NCI-H748 (cell line): ENCODE measurements around the gene COX4I1.
"Not testable (repeated sequence)": the region's sequence is repeated elsewhere in the genome, so short reads cannot be mapped to it uniquely, and the experiment has no call there.

Experiments
- DNase-seq: peaks from one replicate; lab custom pipeline; 2025; ENCODE audit not compliant: unreplicated experiment; lab: John Stamatoyannopoulos, UW

Gene COX4I1

GRCh38 chr16:85823328-85823920 is 23.9 kb downstream of the COX4I1 start:
- DNase-seq = no peak

DNA sequence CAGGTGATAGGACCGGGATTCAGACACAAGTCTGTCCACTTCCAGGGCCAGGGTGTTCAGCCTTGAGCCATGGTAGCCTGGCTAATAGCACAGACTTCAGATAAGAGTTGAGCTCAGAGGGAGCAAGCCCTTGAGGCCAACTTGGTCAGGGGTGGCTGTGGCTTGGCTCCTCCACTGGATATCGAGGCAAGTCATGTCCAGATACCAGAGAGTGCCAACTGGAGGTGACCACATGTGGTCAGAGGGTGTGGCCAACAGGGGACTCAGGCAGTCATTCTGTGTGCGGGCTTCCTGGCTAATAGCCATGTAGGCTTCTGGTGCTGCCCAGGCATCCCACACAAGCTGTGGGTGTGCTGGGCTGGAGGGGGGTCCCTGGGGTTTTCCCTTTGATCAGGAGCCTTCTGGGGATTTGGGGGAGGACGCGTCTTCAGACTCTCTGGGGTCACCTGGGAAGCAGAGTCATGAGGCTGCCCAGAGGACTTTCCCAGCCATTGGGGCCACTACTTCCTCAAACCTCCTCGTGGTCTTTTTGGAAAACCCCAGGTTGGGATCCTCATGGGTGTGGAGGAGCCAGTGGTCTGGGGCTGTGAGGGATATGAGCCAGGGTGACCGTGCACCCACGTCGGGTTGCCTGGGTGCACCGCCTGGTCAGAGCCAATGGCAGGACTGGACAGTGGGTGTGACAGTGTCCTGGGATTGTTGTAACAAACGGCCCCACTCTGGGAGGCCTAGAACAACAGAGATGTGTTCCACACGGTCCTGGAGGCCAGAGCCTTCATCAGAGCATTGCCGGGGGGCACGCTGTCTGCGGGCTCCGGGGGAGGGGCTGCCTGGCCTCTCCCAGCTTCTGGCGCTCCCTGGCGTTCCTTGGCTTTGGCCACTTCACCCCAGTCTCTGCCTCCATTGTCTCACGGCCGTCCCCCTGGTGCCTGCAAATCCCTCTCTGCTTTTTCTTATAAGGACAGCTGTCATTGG is 25.0 kb downstream of the COX4I1 start:
- DNase-seq = no peak

GRCh38 chr16:85825326-85825725 is 25.8 kb downstream of the COX4I1 start:
- no peak for DNase-seq

DNA sequence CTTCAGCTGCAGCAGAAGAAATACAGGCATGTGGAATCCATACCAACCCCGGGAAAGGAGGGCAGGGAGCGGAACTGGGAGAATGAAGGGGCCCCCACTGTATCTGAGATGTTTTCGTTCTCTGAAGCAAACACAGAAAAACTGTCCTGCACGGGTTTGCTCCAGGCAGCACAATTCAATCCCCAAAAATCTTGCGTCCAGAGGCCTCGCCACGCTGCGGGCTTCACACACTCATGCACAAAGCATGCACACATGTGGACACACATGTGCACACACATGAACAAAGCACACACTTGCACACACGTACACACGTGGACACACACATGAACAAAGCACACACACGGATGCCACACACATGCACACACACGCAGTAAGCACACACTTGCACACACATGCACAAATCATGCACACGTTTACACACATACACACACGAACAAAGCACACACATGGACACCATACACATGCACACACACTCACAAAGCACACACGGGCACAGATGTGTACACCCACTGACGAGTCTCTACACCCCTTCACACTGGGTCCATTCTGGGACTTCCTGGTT is 27.3 kb downstream of the COX4I1 start:
- no peak for DNase-seq

DNA sequence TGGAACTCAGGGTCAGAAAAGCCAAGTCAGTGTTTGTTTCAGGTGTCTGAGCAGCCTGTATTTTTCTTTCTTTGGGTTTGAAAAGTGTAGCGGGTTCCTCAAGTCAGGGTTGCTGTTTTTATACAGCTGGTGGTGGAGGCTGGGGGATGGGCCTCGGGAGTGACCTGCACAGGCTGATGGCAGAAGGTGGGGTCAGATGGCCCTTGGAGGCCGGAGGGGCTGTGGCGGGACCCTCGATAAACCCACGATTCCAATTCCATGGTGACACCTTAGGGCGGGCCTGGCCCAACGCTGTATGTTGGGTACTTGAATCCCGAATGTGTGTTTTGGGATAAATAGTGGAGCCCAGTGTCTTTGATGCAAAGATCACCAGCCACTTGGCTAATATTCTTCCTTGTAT is 28.7 kb downstream of the COX4I1 start:
- DNase-seq = no peak

DNA sequence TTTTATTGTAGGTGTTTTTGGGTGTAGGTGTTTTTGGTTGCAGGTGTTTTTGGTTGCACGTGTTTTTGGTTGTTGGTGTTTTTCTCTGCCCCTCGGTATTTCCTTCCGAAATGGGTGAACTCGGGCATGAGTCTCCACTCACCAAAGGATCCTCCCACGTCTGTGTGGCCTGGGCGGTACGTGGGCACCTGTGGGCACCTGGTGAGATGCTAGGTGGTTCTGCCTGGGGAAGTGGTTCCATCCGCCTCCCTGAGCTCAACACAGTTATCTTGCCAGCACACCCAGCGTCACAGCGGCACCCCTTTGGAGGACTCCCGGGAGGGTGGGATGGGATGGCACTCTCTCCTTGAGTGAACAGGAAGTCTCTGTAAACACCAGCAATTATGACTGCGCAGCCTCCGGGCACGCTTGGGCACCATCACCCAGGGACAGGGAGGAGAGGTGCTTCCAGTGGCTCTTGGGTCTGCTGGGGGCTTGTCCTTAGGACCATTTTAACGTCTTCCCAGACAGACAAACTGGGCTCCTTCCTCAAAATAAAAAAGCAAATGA is 29.8 kb downstream of the COX4I1 start:
- DNase-seq = no peak

- no peak for DNase-seq
These were observed 30.4 kb downstream of the COX4I1 start for GRCh38 chr16:85829751-85830445.

GRCh38 chr16:85830821-85831220 is 31.3 kb downstream of the COX4I1 start:
- no peak for DNase-seq

DNA sequence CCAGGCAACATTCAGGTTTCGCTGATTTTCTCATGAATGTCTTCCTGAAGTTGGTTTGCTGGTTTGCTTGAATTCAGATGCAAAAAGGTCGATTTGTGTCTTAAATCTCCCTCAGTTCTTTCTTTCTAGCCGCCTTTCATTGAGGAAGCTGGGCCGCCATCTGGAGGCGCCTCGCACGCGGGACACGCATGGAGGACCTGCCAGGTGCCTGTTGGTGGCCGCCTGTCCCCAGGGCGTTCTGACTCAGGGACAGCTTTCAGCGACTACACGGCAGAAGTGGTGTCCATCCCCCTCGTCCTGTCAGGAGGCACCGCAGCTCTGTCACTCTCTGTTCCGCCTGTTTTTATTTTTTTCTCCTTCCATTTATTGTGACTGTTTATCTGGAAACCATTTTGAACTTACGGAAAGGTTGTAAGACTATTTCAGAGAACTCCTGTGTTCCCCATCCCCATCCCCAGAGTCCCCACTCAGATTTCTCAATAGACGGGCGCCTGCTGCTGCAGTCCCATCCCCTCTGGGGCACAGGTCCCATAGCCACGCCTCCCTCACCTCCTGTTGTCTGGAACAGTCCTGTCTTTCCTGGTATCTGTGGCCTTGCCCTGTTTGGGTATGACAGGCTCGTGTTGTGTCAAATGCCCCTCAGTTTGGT is 33.2 kb downstream of the COX4I1 start:
- DNase-seq = no peak

DNA sequence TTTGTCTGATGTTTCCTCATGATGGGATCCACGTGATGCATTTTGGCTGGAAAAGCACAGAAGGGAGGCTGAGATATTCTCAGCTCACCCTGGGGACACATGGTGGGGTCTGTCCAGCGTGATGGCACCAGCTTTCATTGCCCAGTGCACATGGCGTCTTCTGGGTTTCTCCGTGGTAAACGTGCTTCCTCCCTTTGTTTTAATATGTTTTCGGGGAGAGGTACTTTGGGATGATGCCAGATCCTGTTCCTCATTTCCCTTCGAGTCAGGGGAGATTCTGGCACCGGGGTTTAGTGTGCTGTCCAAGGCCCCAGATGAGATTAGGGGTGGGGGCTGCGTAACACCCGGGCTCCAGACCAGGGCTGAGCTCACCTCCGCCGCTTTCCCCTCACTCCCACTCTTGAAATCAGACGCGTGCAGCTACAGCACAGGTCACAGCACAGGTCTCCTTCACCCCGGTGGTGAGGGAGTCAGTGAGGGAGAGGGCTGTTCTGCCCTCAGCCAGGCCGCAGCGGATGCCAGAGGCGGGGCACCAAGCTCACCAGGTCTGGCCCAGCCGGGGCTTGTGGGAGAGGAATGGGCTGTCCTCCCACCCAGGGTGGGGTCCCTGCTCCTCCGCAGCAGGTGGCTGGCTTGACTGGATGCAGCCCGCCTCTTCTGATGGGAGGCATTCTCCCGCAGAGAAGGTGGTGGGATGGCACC is 33.9 kb downstream of the COX4I1 start:
- DNase-seq = no peak

- DNase-seq = no peak
These were observed 35.2 kb downstream of the COX4I1 start for GRCh38 chr16:85834741-85835140.

- no peak for DNase-seq
These were observed 35.8 kb downstream of the COX4I1 start for GRCh38 chr16:85835227-85835751.

- no peak for DNase-seq
These were observed 36.6 kb downstream of the COX4I1 start for GRCh38 chr16:85835956-85836705.

DNA sequence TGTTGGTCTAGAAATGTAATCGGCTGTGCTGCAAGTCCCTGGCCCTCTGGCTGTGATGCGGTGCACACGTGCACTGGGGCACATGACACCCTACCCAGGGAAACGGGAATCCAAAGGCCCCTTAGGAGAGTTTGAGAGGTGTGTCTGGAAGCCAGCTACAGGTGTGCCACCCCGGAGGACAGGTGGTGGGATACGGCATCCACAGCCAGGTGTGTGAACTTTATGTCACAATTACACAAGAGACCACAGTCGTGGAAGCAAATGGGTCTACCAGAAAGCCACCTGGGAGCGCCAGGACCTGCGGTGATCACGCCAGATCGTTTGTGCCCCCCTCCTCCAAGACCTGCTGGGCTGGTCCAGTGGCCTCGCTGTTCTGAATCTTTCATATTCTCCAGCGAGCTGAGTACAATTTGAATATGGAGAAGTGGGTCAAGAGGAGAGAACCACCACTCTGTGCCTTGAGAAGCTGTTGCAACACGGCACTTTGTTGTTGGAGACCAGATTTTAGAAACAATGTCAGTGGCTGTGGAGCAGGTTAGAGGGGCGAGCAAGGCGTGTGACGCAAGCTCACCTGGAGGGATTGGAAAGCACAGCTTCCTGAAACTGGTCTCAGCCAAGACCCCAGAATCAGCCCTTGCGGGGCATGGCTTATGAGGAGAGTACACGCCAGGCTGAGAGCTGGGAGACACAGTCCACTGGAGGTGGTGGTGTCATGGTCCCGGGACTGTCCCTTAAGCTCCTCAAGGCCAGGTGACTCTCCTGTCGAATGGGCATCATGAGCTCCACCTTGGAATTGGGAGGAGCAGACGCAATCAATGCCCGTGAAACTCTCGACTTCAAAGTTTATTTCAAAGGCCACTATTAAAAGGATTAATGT is 37.4 kb downstream of the COX4I1 start:
- no peak for DNase-seq

GRCh38 chr16:85837654-85838053 is 38.2 kb downstream of the COX4I1 start:
- DNase-seq = not testable (repeated sequence)

DNA sequence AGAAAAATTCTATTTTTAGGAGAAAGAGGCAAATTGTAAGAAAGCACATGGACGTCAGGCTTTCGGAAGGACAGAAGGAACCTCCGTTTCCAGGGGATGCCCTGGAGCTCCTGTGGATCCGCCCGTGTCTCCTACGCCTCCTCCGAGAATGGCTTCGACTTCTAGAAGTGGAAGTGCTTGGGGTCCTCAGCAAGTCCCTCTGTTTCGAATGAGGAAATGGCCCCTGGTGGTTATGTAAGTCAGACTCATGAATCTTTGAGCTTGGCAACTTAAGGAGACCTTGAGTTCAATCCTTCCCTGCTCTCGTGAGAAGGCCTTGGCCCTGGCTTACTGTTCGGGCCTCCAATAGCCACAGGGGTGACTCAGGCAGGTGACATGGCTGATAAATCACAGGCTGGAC is 38.9 kb downstream of the COX4I1 start:
- no peak for DNase-seq

- DNase-seq = no peak
These were observed 39.5 kb downstream of the COX4I1 start for GRCh38 chr16:85838876-85839585.
